GM06990 (cell line): ENCODE results near the gene ZC3H12D.

Experiments used
- DNase-seq: peaks from one replicate; pipeline ENCODE4 v3.0.0-alpha.2; 2011; ENCODE audit not compliant: insufficient read length; ENCODE audit errors: extremely low read depth
- H3K27me3 ChIP-seq: replicated peaks from 2 replicates; pipeline ENCODE4 v1.6.0; 2011; ENCODE audit warnings: low read length; ENCODE audit not compliant: control insufficient read depth, insufficient read depth
- H3K36me3 ChIP-seq: 2 replicates; pipeline ENCODE4 v1.5.1; 2011; ENCODE audit warnings: low read length; ENCODE audit not compliant: control insufficient read depth, insufficient read depth
- H3K4me3 ChIP-seq: replicated peaks from 2 replicates; pipeline ENCODE4 v1.5.1; 2011; ENCODE audit warnings: low read depth, mild to moderate bottlenecking, control low read depth, low read length
- CTCF ChIP-seq: IDR thresholded peaks from 2 replicates; pipeline ENCODE4 v1.5.1; 2011; ENCODE audit warnings: low read length, control low read depth, mild to moderate bottlenecking, inconsistent platforms; ENCODE audit not compliant: insufficient read depth, poor library complexity, severe bottlenecking

ZC3H12D gene

GRCh38 chr6:149459761-149460160, 25.1 kb downstream of the ZC3H12D start:
- no peak for TF ChIP-seq CTCF
- no peaks in the 10 kb centered on the region for H3K27me3 ChIP-seq
- no peak for DNase-seq
- no peak overlapping the region for H3K4me3 ChIP-seq
- H3K36me3 ChIP-seq = peaks cover 15% of the 10 kb centered on the region

DNA sequence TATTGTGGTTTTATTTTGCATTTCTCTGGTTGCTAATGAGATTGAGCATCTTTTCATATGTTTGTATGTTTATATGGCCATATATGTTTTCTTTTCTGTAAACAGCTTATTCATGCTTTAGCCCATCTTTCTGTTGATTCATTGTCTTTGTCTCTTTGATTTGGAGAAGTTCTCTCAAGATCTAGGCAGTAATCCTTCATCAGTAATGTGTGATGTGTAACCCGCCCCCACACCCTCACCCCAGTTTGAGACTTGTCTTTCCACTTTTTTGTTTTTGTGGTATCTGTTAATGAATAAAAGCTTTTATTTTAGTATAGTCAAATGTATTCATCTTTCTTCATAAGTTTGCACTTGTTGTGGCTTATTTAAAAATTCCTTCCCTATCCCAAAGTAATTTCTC, 26.0 kb downstream of the ZC3H12D start:
- peaks cover 18% of the 10 kb centered on the region for H3K36me3 ChIP-seq
- no peaks in the 10 kb centered on the region for H3K27me3 ChIP-seq
- no peak overlapping the region for H3K4me3 ChIP-seq
- DNase-seq = no peak
- TF ChIP-seq CTCF = no peak

GRCh38 chr6:149458196-149458595, 26.6 kb downstream of the ZC3H12D start:
- H3K36me3 ChIP-seq = peaks cover 18% of the 10 kb centered on the region
- H3K4me3 ChIP-seq = no peak overlapping the region
- no peaks in the 10 kb centered on the region for H3K27me3 ChIP-seq
- no peak for TF ChIP-seq CTCF
- no peak for DNase-seq

- Histone ChIP-seq H3K27me3 (no peaks in the 10 kb centered on the region), H3K4me3 (no peak overlapping the region), H3K36me3 (peaks cover 18% of the 10 kb centered on the region)
- no peak for TF ChIP-seq CTCF
- DNase-seq = no peak
Observed at GRCh38 chr6:149457316-149457884, 27.4 kb downstream of the ZC3H12D start.

DNA sequence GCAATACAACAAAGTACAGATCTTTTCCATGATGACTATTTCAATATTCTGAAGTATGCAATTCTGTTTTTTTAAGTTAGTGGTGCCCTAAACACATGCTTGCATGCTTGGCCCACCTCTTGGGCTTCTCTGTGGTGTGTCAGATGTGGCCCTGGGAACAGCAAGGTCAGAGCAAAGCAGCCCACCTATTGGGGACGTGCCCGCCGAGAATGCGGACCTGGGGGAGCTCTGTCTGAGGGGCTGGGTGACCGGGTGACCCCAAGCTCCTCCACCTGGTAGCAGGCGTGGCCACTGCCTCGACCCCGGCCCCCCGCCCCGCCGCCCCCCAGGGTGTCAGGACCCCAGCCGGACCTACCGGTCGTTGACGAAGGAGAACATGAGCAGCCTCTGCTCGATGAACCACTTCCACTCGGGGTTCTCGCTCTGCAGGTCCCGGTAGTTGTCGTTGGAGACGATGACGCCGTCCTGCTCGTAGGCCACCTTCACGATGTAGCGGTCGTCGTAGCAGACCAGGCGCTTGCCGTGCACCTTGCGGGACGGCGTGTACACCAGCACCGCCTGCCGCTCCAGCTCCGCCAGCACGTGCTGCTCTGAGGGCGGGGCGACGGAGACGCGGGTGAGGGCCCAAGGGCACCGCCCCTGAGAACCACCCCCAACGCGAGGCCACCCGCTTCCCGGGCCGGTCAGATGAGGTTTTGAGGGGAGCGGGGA, 28.3 kb downstream of the ZC3H12D start:
- Histone ChIP-seq H3K27me3 (no peaks in the 10 kb centered on the region), H3K4me3 (no peak overlapping the region), H3K36me3 (peaks cover 20% of the 10 kb centered on the region)
- no peak for DNase-seq
- no peak for TF ChIP-seq CTCF
